SK-N-SH treated with all-trans-retinoic acid at 6 μM for 48 hours (cell line): ENCODE measurements around the gene GMPS.

Source experiments
- ATAC-seq: fragments of 200-7000 bp; cut with Tn5 transposase; 3 replicates; pipeline ENCODE4 v1.9.1; 2020; ENCODE audit warnings: mild to moderate bottlenecking, moderate library complexity
- BACH2 ChIP-seq: fragments of 250-450 bp; sonication (Bioruptor Pico); IDR thresholded peaks from 2 replicates; pipeline ENCODE4 v1.9.0; 2021; ENCODE audit warnings: mild to moderate bottlenecking, borderline replicate concordance
- ESRRG ChIP-seq: fragments of 250-450 bp; sonication (Bioruptor Pico); IDR thresholded peaks from 2 replicates; pipeline ENCODE4 v1.6.1; 2021; ENCODE audit warnings: mild to moderate bottlenecking
- OSR1 ChIP-seq: fragments of 250-450 bp; sonication (Bioruptor Pico); IDR thresholded peaks from 2 replicates; pipeline ENCODE4 v1.8.0; 2022; ENCODE audit warnings: moderate library complexity, mild to moderate bottlenecking, inconsistent platforms
- PPARA ChIP-seq: fragments of 250-450 bp; sonication (Bioruptor Pico); IDR thresholded peaks from 2 replicates; pipeline ENCODE4 v1.5.0; 2020; ENCODE audit warnings: mild to moderate bottlenecking, borderline replicate concordance
- RARB ChIP-seq: fragments of 250-450 bp; sonication (Bioruptor Pico); IDR thresholded peaks from 2 replicates; pipeline ENCODE4 v1.8.0; 2021; ENCODE audit warnings: mild to moderate bottlenecking, moderate library complexity
- TCF4 ChIP-seq: fragments of 250-450 bp; sonication (Bioruptor Pico); IDR thresholded peaks from 2 replicates; pipeline ENCODE4 v1.8.0; 2021; ENCODE audit warnings: mild to moderate bottlenecking, moderate library complexity, borderline replicate concordance
- ZC3H10 ChIP-seq: fragments of 250-450 bp; sonication (Bioruptor Pico); IDR thresholded peaks from 2 replicates; pipeline ENCODE4 v1.5.1; 2021; ENCODE audit warnings: mild to moderate bottlenecking, moderate library complexity
- ZFP3 ChIP-seq: fragments of 250-450 bp; sonication (Bioruptor Pico); IDR thresholded peaks from 2 replicates; pipeline ENCODE4 v1.5.0; 2020; ENCODE audit warnings: mild to moderate bottlenecking, moderate library complexity
- ZFP30 ChIP-seq: fragments of 450-650 bp; formaldehyde crosslinking; IDR thresholded peaks from 2 replicates; pipeline ENCODE4 v1.5.0; 2022; ENCODE audit warnings: mild to moderate bottlenecking, moderate library complexity
- ZNF565 ChIP-seq: fragments of 450-650 bp; formaldehyde crosslinking; conservative IDR thresholded peaks from 2 replicates; pipeline ENCODE4 v1.5.0; 2020; ENCODE audit warnings: low read depth, mild to moderate bottlenecking, moderate library complexity
- ZNF8 ChIP-seq: fragments of 450-650 bp; formaldehyde crosslinking; IDR thresholded peaks from 2 replicates; pipeline ENCODE4 v1.5.0; 2020; ENCODE audit warnings: mild to moderate bottlenecking, moderate library complexity
- TF ChIP-seq, protein P1 (sequence below): fragments of 250-450 bp; sonication (Bioruptor Pico); IDR thresholded peaks from 2 replicates; pipeline ENCODE4 v1.8.0; 2020; ENCODE audit warnings: mild to moderate bottlenecking, moderate library complexity, borderline replicate concordance
- TF ChIP-seq, protein P2 (sequence below): fragments of 250-450 bp; sonication (Bioruptor Pico); IDR thresholded peaks from 2 replicates; pipeline ENCODE4 v1.5.1; 2021; ENCODE audit warnings: mild to moderate bottlenecking, moderate library complexity
- TF ChIP-seq, protein P3 (sequence below): fragments of 250-450 bp; sonication (Bioruptor Pico); IDR thresholded peaks from 2 replicates; pipeline ENCODE4 v1.5.0; 2020; ENCODE audit warnings: mild to moderate bottlenecking, moderate library complexity
- TF ChIP-seq, protein P4 (sequence below): fragments of 250-450 bp; sonication (Bioruptor Pico); IDR thresholded peaks from 2 replicates; pipeline ENCODE4 v1.5.1; 2020; ENCODE audit warnings: low read depth, mild to moderate bottlenecking, moderate library complexity
- TF ChIP-seq, protein P5 (sequence below): fragments of 250-450 bp; sonication (Bioruptor Pico); IDR thresholded peaks from 2 replicates; pipeline ENCODE4 v1.8.0; 2021; ENCODE audit warnings: low read depth, mild to moderate bottlenecking, moderate library complexity, borderline replicate concordance

GMPS gene

DNA sequence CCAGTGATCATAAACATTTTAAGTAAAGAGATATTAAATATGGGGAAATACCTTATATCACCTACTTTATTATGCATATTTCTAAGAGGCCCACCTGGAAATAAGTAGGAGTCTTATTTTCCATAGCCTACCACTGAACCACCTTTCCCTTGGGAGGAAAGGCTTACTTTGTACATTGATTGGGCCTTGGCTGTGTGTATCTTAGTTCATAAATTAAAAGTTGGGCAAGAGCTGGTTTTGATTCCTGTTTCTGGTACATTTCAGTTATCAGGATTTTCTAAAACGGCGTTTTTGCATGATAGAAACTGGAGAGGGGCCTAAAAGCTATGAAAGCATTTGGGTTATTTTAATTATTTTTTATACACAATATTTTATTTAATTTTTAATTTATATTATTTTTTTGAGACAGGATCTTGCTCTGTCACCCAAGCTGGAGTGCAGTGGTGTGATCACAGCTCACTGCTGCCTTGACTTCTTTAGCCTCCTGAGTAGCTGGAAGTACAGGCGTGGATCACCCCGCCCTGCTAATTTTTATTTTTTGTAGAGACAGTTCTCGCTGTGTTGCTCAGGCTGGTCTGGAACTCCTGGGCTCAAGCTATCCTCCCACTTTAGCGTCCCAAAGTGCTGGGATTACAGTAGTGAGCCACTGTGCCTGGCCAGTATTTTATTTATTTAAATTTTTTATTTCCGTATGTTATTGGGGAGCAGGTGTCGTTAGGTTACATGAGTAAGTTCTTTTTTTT is 2.6 kb downstream of the GMPS start:
- TF ChIP-seq ZFP3 (no peak), PPARA (no peak), RARB (CRISPR knock-in tag) (no peak), ZC3H10 (no peak), ZNF8 (CRISPR knock-in tag) (no peak), ESRRG (CRISPR knock-in tag) (no peak), ZFP30 (CRISPR knock-in tag) (no peak)
- TF ChIP-seq, protein P1, sequence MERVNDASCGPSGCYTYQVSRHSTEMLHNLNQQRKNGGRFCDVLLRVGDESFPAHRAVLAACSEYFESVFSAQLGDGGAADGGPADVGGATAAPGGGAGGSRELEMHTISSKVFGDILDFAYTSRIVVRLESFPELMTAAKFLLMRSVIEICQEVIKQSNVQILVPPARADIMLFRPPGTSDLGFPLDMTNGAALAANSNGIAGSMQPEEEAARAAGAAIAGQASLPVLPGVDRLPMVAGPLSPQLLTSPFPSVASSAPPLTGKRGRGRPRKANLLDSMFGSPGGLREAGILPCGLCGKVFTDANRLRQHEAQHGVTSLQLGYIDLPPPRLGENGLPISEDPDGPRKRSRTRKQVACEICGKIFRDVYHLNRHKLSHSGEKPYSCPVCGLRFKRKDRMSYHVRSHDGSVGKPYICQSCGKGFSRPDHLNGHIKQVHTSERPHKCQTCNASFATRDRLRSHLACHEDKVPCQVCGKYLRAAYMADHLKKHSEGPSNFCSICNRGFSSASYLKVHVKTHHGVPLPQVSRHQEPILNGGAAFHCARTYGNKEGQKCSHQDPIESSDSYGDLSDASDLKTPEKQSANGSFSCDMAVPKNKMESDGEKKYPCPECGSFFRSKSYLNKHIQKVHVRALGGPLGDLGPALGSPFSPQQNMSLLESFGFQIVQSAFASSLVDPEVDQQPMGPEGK (CRISPR knock-in tag), result no peak
- TF ChIP-seq, protein P2, sequence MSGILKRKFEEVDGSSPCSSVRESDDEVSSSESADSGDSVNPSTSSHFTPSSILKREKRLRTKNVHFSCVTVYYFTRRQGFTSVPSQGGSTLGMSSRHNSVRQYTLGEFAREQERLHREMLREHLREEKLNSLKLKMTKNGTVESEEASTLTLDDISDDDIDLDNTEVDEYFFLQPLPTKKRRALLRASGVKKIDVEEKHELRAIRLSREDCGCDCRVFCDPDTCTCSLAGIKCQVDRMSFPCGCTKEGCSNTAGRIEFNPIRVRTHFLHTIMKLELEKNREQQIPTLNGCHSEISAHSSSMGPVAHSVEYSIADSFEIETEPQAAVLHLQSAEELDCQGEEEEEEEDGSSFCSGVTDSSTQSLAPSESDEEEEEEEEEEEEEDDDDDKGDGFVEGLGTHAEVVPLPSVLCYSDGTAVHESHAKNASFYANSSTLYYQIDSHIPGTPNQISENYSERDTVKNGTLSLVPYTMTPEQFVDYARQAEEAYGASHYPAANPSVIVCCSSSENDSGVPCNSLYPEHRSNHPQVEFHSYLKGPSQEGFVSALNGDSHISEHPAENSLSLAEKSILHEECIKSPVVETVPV (CRISPR knock-in tag), result no peak
- TF ChIP-seq, protein P3, sequence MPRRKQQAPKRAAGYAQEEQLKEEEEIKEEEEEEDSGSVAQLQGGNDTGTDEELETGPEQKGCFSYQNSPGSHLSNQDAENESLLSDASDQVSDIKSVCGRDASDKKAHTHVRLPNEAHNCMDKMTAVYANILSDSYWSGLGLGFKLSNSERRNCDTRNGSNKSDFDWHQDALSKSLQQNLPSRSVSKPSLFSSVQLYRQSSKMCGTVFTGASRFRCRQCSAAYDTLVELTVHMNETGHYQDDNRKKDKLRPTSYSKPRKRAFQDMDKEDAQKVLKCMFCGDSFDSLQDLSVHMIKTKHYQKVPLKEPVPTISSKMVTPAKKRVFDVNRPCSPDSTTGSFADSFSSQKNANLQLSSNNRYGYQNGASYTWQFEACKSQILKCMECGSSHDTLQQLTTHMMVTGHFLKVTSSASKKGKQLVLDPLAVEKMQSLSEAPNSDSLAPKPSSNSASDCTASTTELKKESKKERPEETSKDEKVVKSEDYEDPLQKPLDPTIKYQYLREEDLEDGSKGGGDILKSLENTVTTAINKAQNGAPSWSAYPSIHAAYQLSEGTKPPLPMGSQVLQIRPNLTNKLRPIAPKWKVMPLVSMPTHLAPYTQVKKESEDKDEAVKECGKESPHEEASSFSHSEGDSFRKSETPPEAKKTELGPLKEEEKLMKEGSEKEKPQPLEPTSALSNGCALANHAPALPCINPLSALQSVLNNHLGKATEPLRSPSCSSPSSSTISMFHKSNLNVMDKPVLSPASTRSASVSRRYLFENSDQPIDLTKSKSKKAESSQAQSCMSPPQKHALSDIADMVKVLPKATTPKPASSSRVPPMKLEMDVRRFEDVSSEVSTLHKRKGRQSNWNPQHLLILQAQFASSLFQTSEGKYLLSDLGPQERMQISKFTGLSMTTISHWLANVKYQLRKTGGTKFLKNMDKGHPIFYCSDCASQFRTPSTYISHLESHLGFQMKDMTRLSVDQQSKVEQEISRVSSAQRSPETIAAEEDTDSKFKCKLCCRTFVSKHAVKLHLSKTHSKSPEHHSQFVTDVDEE (CRISPR knock-in tag), result no peak
- TF ChIP-seq, protein P4, sequence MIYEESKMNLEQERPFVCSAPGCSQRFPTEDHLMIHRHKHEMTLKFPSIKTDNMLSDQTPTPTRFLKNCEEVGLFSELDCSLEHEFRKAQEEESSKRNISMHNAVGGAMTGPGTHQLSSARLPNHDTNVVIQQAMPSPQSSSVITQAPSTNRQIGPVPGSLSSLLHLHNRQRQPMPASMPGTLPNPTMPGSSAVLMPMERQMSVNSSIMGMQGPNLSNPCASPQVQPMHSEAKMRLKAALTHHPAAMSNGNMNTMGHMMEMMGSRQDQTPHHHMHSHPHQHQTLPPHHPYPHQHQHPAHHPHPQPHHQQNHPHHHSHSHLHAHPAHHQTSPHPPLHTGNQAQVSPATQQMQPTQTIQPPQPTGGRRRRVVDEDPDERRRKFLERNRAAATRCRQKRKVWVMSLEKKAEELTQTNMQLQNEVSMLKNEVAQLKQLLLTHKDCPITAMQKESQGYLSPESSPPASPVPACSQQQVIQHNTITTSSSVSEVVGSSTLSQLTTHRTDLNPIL (CRISPR knock-in tag), result no peak

DNA sequence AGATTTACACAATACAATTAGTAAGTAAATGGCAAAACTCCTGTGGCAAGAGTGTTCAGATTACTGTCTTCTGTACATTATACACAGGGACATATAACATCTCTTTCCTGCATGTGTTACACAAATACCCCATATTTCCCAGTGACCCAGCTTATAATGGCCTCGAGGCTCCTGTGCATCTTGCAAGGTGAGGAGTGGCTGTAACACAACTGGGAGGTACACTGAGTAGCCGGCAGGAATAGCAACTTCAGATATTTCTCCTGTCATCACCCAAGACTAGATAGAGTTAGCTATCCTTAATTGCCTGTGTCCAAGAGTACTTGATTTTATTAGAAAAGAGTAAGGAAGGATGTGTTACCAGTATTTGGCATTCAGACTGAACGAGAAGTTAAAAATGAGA is 5.6 kb downstream of the GMPS start:
- no peak for ATAC-seq
- TF ChIP-seq, protein P4 (CRISPR knock-in tag), result no peak
- TF ChIP-seq, protein P5, sequence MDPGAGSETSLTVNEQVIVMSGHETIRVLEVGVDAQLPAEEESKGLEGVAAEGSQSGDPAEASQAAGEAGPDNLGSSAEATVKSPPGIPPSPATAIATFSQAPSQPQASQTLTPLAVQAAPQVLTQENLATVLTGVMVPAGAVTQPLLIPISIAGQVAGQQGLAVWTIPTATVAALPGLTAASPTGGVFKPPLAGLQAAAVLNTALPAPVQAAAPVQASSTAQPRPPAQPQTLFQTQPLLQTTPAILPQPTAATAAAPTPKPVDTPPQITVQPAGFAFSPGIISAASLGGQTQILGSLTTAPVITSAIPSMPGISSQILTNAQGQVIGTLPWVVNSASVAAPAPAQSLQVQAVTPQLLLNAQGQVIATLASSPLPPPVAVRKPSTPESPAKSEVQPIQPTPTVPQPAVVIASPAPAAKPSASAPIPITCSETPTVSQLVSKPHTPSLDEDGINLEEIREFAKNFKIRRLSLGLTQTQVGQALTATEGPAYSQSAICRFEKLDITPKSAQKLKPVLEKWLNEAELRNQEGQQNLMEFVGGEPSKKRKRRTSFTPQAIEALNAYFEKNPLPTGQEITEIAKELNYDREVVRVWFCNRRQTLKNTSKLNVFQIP (CRISPR knock-in tag), result no peak
- TF ChIP-seq, protein P3 (CRISPR knock-in tag), result no peak
- TF ChIP-seq, protein P2 (CRISPR knock-in tag), result no peak
- no peak for TF ChIP-seq ZFP30 (CRISPR knock-in tag)
- no peak for TF ChIP-seq ZNF565 (CRISPR knock-in tag)
- no peak for TF ChIP-seq RARB (CRISPR knock-in tag)
- TF ChIP-seq BACH2 (CRISPR knock-in tag), result no peak
- no peak for TF ChIP-seq OSR1 (CRISPR knock-in tag)
- no peak for TF ChIP-seq ZNF8 (CRISPR knock-in tag)
- TF ChIP-seq TCF4 (CRISPR knock-in tag), result no peak
- no peak for TF ChIP-seq PPARA
- TF ChIP-seq ZFP3, result no peak

More for the DNA sequence above, 2.6 kb downstream of the GMPS start:
- ATAC-seq, result no peak
